DOHH2 (cell line): ENCODE measurements around the gene WDR31.

Source experiments
- EZH2phosphoT487 ChIP-seq: fragments of 200-600 bp; sonication (generic); IDR thresholded peaks from 2 replicates; pipeline ENCODE4 v1.6.1; 2017; ENCODE audit warnings: borderline replicate concordance, mild to moderate bottlenecking, antibody characterized with exemption, low read length, moderate library complexity, mixed read lengths
- TF ChIP-seq, protein P1 (sequence below): fragments of 200-600 bp; sonication (generic); IDR thresholded peaks from one replicate; pipeline ENCODE4 v1.5.1; 2014; ENCODE audit warnings: antibody characterized with exemption, mild to moderate bottlenecking, low read depth, low read length; ENCODE audit not compliant: poor library complexity, severe bottlenecking

DNA sequence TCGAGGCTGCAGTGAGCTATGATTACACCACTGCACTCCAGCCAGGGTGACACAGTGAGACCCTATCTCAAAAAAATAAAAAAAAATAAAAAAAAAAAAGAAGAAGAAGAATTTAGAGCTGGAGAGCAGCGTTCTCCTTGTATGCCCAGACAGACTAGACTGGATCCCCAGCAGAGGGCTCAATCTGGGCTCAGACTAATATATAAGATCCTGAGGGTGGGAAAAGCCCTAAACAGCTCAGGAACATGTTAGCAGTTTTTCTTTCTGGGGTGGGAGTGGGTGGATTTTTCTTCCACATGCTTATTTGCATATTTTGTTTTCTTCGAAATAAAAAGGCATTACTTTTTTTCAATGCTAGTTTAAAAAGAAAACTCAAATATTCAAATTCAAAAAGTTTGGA, 8.4 kb upstream of the WDR31 start:
- TF ChIP-seq, protein P1, sequence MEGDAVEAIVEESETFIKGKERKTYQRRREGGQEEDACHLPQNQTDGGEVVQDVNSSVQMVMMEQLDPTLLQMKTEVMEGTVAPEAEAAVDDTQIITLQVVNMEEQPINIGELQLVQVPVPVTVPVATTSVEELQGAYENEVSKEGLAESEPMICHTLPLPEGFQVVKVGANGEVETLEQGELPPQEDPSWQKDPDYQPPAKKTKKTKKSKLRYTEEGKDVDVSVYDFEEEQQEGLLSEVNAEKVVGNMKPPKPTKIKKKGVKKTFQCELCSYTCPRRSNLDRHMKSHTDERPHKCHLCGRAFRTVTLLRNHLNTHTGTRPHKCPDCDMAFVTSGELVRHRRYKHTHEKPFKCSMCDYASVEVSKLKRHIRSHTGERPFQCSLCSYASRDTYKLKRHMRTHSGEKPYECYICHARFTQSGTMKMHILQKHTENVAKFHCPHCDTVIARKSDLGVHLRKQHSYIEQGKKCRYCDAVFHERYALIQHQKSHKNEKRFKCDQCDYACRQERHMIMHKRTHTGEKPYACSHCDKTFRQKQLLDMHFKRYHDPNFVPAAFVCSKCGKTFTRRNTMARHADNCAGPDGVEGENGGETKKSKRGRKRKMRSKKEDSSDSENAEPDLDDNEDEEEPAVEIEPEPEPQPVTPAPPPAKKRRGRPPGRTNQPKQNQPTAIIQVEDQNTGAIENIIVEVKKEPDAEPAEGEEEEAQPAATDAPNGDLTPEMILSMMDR: no peak
- TF ChIP-seq EZH2phosphoT487: no peak
